Vagina (tissue), 2 donors: ENCODE measurements around the gene FCGR3B.
"Not testable (repeated sequence)": the region's sequence is repeated elsewhere in the genome, so short reads cannot be mapped to it uniquely, and the experiment has no call there.

Experiments used
- POLR2A ChIP-seq, 2 donors: fragments of 450-650 bp; IDR thresholded peaks; one replicate each; pipeline ENCODE4 v1.6.1; 2017; ENCODE audit warnings: antibody characterized with exemption in 2 of 2, mild to moderate bottlenecking in 2 of 2, moderate library complexity in 2 of 2
- TF ChIP-seq, protein P1 (sequence below), 3 experiments: fragments of 450-650 bp in 2 of 3; fragments of 200-600 bp in 1 of 3; sonication (generic) in 1 of 3; IDR thresholded peaks; one replicate each; pipeline ENCODE4 v1.5.1; 2017 to 2019; ENCODE audit warnings: antibody characterized with exemption in 3 of 3, mild to moderate bottlenecking in 2 of 3, moderate library complexity in 2 of 3

DNA sequence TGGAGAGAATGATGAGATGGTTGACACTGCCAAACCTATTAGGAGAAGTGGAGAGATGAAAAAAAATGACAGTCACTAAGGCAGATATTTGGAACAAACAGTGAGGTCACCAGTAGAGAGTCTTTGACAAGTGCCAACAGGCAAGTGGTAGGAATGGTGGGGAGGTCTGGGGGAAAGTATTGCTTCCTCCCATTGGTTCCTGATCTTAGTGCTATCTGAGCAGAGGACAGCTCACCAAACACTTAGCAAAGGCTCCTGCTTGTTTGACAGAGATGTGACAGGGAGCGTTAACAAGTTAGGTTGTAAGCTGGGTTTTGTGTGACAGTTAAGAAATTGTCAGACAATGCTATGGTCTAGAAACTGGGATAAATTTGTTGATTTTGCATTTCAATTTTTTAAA lies 6.4 kb downstream of the FCGR3B start:
- not testable (repeated sequence) for TF ChIP-seq POLR2A (IDR thresholded peaks at IDR 0.05)
- TF ChIP-seq, protein P1, sequence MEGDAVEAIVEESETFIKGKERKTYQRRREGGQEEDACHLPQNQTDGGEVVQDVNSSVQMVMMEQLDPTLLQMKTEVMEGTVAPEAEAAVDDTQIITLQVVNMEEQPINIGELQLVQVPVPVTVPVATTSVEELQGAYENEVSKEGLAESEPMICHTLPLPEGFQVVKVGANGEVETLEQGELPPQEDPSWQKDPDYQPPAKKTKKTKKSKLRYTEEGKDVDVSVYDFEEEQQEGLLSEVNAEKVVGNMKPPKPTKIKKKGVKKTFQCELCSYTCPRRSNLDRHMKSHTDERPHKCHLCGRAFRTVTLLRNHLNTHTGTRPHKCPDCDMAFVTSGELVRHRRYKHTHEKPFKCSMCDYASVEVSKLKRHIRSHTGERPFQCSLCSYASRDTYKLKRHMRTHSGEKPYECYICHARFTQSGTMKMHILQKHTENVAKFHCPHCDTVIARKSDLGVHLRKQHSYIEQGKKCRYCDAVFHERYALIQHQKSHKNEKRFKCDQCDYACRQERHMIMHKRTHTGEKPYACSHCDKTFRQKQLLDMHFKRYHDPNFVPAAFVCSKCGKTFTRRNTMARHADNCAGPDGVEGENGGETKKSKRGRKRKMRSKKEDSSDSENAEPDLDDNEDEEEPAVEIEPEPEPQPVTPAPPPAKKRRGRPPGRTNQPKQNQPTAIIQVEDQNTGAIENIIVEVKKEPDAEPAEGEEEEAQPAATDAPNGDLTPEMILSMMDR (IDR thresholded peaks at IDR 0.05) = not testable (repeated sequence)
